Endometrial microvascular endothelial cells (primary cell): ENCODE measurements around the gene HOXC10. TPM values are rescaled to one million over a fixed set of nuclear protein-coding genes. Genes with fewer than 3 reads are reported as not detected.

Experiments used
- in situ Hi-C: cut with HindIII; loops from 2 replicates; pipeline ENCODE4 v1.10.0; 2017; ENCODE audit warnings: low sequenced_read_pairs, low pct_unique_long_range_greater_than_20kb; ENCODE audit errors: inconsistent ontology term
- total RNA-seq: library from RNA; depleted of rRNA; stranded (reverse); fragments of >200 nt; gene quantifications from one replicate; pipeline ENCODE4 v1.2.3, GENCODE V29; 2015; ENCODE audit errors: inconsistent ontology term

The HOXC10 gene
- total RNA-seq, 1 donor from 2014 or later: not detected

- in situ Hi-C loops: no loop called here
Observed at GRCh38 chr12:53985994-53986685, 1.2 kb downstream of the HOXC10 start.

GRCh38 chr12:53986686-53987483 lies 1.9 kb downstream of the HOXC10 start:
- in situ Hi-C loops: no loop called here

- in situ Hi-C loops: no loop called here
Observed at GRCh38 chr12:53987787-53988230, 2.9 kb downstream of the HOXC10 start.

DNA sequence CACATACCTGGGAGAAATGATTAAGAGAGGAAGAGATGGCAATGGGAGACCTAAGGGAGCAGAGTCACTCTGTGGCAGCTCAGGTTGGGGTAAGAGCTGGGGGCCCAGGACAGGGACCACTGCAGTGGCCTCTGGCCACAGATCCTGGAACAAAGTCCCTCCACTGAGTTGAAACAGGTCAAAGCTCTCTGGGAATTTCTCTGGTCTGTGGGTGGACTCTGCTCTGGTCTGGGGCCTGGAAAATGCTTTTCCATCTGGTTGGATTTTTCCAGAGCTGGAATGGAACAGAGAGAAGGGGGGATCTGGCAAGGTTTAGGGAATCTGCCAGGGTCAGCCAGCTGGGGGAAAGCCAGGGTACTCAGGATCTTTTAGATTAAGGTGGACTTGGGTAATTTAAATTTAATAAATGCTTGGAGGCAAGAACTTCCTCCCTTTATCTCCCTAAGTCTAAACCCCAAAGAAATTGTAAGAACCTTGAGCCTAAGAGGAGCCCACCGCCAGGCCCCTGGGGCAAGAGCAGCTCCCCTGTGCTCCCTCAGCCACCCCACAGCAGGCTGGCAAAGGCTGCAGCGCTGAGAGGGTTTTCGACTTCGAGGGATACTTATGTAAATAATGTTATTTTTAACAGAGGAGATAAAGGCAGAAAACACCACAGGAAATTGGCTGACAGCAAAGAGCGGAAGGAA lies 3.7 kb downstream of the HOXC10 start:
- in situ Hi-C loops: no loop called here

- in situ Hi-C loops: no loop called here
Observed at GRCh38 chr12:53989227-53990113, 4.5 kb downstream of the HOXC10 start.

GRCh38 chr12:53990311-53991076 lies 5.5 kb downstream of the HOXC10 start:
- in situ Hi-C loops: no loop called here

- in situ Hi-C loops: no loop called here
Observed at GRCh38 chr12:53991077-53991460, 6.1 kb downstream of the HOXC10 start.

GRCh38 chr12:53992377-53992889 lies 7.5 kb downstream of the HOXC10 start:
- in situ Hi-C loops: no loop called here

GRCh38 chr12:53993162-53994008 lies 8.4 kb downstream of the HOXC10 start:
- in situ Hi-C loops: no loop called here

GRCh38 chr12:53994009-53994263 lies 9.0 kb downstream of the HOXC10 start:
- in situ Hi-C loops: no loop called here

DNA sequence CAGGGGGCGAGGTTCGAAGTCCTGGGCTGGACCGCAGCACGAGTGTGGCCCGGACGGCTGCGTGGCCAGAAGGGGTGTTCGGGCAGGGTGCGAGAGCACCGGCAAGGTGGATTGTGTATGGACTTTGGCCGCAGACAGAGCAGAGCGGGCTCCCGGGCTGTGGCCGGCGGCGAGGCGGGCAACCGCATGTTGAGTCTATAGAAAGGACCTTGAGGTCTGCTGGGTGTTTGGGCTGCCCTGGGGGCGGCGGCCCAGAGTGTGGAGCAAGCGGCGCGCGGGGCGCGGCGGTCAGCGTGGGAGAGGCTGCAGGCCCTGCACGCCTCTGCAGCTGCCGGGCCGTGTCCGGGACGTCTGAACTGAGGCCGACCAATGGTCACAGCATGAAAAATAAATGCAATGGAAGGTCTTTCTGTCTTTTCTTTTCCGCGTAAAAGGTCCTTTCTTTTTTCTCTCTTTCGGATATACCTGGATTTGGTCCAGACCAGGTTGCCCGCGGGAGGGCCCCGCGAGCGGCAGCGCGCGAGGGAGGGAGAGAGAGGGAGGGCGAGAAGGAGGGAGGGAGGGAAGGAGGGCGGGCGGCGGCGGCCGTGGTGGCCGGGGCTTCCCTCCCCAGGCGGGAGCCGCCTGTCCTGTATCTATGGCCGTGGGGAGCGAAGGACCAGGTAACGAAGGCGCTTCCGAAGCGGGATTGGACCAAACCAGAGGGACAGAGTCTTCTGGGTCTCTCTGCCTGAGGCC lies 9.5 kb downstream of the HOXC10 start:
- in situ Hi-C loops: no loop called here

- in situ Hi-C loops: no loop called here
Observed at GRCh38 chr12:53995002-53995377, 10.0 kb downstream of the HOXC10 start.

- in situ Hi-C loops: no loop called here
Observed at GRCh38 chr12:53995378-53996239, 10.7 kb downstream of the HOXC10 start.

DNA sequence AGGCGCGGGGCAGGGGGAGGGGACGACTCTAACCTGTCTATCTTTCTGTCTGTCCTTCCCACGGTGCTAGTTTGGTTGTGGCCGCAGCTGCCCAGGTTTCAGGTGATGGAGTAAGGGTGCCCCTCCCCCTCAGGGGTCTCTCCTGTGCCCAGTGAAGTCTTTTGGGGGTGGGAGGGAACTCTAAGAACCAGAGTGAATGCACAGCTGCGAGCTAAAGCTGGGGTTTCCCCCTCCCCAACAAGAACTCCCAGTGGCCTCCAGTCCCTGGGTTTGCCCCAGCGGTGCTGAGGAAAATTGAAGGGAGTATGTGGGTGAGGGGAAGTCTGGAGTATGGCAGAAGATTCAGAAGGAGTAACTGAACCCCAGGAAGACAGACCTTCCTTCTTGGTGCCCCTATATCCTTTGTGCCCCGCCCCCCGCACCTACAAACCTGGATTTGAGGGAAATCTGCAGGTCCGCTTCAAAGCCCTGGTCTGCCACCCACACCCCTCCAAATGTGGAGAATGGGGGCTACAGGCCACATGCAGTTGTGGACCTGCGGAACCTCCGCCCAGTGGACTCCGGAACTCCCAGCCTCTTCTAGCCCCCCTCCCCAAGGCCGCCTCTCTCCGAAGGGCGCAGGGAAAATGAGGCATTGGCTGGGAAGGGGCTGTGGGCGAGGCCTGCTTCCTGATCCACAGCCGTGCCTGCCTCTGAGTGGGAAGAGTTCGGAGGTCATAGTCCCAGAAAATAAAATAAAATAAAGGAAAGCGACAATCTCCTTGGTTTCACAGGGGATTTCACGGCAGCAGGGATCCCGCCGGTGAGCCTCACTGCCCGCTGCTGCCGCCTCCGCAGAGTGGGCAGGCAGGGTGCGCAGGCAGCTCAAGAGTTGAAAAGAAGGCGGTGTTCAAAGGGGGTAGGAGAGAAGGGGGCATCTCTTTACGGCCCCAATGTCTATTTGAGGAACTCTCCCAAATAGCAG lies 11.6 kb downstream of the HOXC10 start:
- in situ Hi-C loops: no loop called here
